Brain microvascular endothelial cell (primary cell): Measurements from ENCODE around the gene COMMD3.

Experiments used
- DNase-seq: peaks from one replicate; pipeline ENCODE4 v3.0.0-alpha.2; 2020
- H3K27ac ChIP-seq: fragments of 250-450 bp; sonication (Bioruptor Pico); 2 replicates; pipeline ENCODE4 v1.5.1; 2020; ENCODE audit warnings: mild to moderate bottlenecking, moderate library complexity
- H3K27me3 ChIP-seq: fragments of 250-450 bp; sonication (Bioruptor Pico); replicated peaks from 2 replicates; pipeline ENCODE4 v1.5.1; 2020; ENCODE audit warnings: mild to moderate bottlenecking
- H3K36me3 ChIP-seq: fragments of 250-450 bp; sonication (Bioruptor Pico); replicated peaks from 2 replicates; pipeline ENCODE4 v1.5.1; 2020; ENCODE audit warnings: mild to moderate bottlenecking
- H3K4me3 ChIP-seq: 2 replicates; pipeline ENCODE4 v1.5.1; 2011; ENCODE audit warnings: low read depth, mild to moderate bottlenecking, control low read depth, low read length, moderate library complexity
- CTCF ChIP-seq: IDR thresholded peaks from 2 replicates; pipeline ENCODE4 v1.5.1; 2011; ENCODE audit warnings: low read depth, mild to moderate bottlenecking, moderate library complexity, low read length, control low read depth, inconsistent platforms; ENCODE audit errors: missing control alignments
- in situ Hi-C: cut with HindIII; loops from 2 replicates; pipeline ENCODE4 v1.10.0; 2017; ENCODE audit warnings: low sequenced_read_pairs, low pct_ligation_motif_present

Gene COMMD3

GRCh38 chr10:22333167-22333974, 17.2 kb downstream of the COMMD3 start:
- no peak for TF ChIP-seq CTCF
- Histone ChIP-seq H3K36me3 (peaks cover 13% of the 10 kb centered on the region), H3K27ac (no peak overlapping the region), H3K4me3 (no peak overlapping the region), H3K27me3 (peaks cover 40% of the 10 kb centered on the region)
- no peak for DNase-seq
- in situ Hi-C loops = no loop called here

GRCh38 chr10:22333975-22334282, 17.7 kb downstream of the COMMD3 start:
- Histone ChIP-seq H3K27ac (no peak overlapping the region), H3K27me3 (peaks cover 45% of the 10 kb centered on the region), H3K36me3 (peaks cover 13% of the 10 kb centered on the region), H3K4me3 (no peak overlapping the region)
- in situ Hi-C loops = no loop called here
- no peak for TF ChIP-seq CTCF
- no peak for DNase-seq

GRCh38 chr10:22334414-22335172, 18.4 kb downstream of the COMMD3 start:
- DNase-seq = no peak
- in situ Hi-C loops = no loop called here
- no peak overlapping the region for H3K27ac ChIP-seq
- H3K27me3 ChIP-seq = peaks cover 48% of the 10 kb centered on the region
- TF ChIP-seq CTCF = no peak
- peaks cover 6% of the 10 kb centered on the region for H3K36me3 ChIP-seq
- peak overlapping the region; percentile 49 for H3K4me3 ChIP-seq

GRCh38 chr10:22335173-22335933, 19.2 kb downstream of the COMMD3 start:
- no peak overlapping the region for H3K27ac ChIP-seq
- no peaks in the 10 kb centered on the region for H3K36me3 ChIP-seq
- H3K27me3 ChIP-seq = peaks cover 48% of the 10 kb centered on the region
- peak; percentile 36 for TF ChIP-seq CTCF
- in situ Hi-C loops = no loop called here
- DNase-seq = no peak
- peak overlapping the region; percentile 49 for H3K4me3 ChIP-seq

GRCh38 chr10:22338185-22338900, 22.2 kb downstream of the COMMD3 start:
- Histone ChIP-seq H3K27ac (no peak overlapping the region), H3K27me3 (peaks cover 68% of the 10 kb centered on the region), H3K36me3 (no peaks in the 10 kb centered on the region), H3K4me3 (no peak overlapping the region)
- in situ Hi-C loops = no loop called here
- no peak for DNase-seq
- TF ChIP-seq CTCF = no peak
